HG03457 (cell line): ENCODE data around the gene SHISA9.

Experiments used
- ATAC-seq: cut with Tn5 transposase; IDR thresholded peaks from one replicate; pipeline ENCODE4 v1.9.1; 2021; ENCODE audit warnings: moderate number of reproducible peaks; ENCODE audit not compliant: unreplicated experiment

Gene SHISA9

DNA sequence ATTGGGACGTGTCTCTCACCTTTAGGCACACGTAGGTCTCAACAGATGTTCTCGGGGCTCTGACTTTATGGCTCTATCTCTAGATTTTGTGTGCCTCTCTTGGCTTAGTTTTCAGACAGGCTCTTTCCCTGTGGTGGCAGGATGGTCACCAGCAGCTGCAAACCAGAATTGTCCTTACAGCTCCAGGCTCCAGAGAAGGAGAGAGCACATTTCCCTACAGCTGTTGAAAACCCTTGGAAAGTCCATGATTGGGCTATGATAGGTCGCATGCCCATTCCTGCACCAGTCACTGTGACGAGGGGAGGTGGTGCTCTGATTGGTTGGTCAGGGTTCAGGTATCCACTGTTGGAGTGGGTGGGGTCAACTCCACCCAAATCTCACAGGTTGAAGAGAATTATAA lies 41.5 kb downstream of the SHISA9 start:
- no peak for ATAC-seq

DNA sequence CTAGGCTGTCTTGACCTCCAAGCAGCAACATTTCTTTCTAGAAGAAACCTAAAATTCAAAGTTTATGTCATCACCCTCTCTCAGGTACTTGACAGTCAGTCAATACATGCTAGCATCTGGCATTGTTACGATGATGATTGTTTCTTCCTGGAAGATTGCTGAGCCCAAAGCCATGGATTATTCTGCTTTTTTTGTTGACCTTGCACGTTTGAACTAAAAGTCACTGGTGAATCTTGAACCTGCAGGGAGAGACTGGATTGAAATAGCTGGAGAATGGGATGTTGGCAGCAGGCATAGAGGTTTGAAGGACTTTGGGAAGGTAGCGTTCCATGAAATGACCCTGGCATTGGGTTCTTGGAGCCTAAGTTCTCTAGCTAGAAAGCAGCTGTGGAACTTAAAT lies 42.9 kb downstream of the SHISA9 start:
- ATAC-seq = no peak

DNA sequence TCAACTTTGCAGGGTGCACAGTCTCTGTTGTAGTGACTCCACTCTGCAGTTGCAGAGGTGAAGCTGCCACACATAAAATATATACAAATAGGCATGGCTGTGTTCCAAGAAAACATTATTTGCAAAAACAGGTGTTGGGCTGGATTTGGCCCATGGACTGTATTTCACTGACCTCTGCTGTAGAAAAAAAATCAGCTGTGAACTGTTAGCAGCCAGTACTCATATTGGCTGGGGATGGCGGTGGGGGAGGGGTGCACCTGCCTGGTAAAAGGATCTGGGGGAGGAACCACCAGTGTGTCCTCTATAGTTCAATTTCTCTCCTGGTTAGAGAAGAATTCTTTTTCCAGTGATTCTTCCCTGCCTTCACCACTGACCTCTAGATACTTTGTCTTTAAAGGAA lies 50.0 kb downstream of the SHISA9 start:
- no peak for ATAC-seq

DNA sequence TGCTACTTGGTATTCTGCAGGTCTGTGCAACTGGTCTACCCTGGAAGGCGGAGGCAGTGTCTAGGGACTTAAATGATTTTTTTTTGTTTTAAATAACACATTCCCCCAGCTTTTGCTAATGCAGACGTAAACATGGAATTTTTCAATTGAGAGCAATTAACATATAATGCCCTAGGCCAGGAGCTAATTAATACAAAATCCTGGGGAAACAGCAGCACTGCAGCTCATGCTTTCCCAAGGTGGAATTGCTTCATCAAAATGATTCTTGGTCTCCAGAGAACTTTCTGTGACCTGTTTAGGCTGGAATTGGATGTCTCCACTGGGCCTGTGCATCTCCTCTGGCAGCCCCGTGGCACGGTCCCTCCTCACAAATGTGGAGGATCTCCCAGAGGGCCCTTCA lies 50.6 kb downstream of the SHISA9 start:
- ATAC-seq = no peak

DNA sequence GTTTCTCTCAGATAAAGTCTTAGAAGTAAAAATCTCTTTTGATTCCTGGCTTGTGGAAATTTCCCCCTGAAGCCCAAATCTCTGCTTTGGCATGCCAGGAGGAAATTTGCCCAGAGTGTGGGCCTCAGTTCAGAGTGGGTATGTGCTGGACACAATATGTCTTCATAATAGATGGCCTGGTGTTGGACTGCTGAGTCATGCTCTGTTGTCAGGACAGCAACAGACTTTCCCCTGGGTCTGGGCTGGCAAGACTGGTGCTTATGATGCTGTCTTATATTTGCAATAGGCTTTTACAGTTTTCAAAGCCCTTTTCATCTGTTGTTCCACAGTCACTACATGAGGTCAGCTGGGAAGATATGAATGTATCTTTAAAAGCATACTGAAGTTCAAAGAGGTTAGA lies 57.0 kb downstream of the SHISA9 start:
- ATAC-seq = no peak

DNA sequence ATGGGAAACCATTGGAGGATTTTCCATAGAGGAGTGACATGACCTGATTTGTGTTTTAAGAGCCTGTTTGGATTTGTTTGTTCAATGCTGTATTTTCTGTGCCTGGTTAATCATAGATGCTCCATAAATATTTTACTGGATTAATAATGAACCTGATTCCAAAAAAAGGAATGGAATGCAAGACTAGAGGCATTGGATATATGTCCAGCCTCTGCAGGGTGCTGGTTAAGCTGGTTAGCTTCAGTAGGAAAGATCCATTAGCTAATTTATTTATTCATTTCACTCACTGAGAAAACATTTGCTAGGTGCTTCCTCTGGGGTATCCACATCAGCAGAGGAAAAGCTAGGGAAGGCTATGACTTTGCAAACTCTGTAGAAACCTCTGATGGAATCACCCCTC lies 57.7 kb downstream of the SHISA9 start:
- ATAC-seq = no peak

DNA sequence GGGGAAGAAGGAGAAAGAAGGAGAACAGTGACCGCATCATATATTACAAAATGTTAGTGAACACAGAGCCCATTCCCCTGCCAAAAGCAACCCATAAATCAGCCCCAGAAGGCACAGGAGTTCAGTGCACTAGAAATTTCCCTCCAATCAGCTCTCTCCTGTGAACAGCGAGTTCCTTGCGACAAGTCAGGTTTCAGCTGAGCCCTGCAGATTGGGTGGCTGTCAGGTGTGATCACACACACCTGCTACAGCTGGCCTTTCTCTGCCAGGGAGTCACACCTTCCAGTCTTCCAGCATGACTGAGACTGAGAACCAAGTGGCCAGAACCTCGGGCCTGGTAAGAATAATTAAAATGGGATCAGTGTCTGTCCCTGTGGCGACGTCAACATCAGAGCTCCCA lies 60.2 kb downstream of the SHISA9 start:
- ATAC-seq = no peak

DNA sequence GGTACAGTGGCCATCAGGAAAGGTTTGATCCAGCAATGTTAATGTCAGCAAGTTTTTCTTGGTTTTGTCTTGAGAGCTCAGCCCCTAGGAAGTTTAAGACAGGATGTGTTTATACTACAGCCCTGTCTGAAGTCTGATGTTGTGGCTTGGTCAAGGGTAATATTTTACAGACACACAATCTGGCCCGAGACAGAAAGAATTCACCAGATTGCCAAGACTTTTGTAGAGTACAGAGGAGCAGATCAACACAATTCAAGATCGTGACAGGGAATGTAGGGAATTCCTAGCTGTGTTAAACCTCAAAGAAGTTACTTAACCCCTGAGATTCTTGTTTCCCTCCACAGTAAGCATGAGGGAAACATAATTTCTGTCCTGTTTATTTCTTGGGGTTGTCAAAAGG lies 63.1 kb downstream of the SHISA9 start:
- ATAC-seq = no peak

DNA sequence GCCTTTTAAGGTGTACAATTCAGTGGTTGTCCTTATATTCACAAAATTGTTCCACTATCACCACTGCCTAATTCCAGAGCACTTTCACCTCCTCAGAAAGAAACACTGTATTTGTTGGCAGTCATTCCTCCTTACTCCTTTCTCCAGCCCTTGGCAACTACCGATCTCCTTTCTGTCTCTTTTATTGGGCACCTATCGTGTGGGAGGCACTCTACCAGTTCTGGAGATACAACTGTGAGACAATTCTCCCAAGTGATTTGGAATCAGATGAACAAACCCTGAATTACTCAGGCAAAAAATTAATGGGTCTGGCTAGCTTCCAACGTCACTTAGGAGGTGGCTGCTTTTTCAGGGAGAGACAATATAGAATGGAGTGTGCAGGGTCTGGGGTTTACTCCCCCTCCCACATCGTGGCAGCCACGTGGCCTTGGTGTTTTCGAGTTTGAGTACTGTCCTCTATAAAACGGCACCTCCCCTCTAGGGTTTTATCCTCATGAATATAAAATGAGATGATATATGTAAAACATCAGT lies 63.9 kb downstream of the SHISA9 start:
- no peak for ATAC-seq

DNA sequence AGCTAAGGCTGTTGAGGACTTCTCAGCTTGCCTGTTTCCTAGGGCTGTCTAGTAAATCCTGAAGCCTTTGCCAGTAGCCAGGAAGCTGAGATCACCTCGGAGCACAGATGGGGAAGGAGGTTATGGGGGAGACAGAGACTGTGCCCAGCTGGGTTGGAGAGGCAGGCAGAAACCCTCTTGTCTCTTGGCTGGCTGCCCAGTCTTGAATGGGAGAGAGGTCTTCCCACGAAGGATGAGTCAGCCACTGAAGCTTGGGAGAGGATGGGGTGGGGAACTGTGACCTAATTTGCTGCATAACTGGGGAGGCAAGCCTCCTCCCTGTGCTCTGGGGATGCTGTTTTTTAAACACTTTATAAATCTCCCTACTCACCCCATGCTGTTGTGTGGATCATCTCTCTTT lies 69.8 kb downstream of the SHISA9 start:
- no peak for ATAC-seq

DNA sequence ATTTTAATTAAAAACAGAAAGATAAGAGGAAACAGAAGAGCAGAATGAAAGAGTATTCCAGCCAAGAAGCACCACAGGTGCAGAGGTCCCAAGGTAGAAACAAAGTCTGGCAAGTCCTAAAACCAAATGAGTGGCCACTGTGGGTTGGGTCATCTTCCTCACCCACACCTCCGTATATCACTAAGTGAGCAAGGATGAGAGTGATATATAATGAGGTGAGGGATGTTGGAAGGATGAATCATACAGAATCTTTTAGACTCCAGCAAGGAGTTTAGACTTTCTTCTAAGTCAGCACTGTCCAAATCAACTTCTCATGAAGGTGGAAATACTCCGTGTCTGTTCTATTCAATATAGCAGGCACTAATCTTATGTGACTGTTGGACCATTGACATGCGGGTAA lies 70.8 kb downstream of the SHISA9 start:
- ATAC-seq = no peak

DNA sequence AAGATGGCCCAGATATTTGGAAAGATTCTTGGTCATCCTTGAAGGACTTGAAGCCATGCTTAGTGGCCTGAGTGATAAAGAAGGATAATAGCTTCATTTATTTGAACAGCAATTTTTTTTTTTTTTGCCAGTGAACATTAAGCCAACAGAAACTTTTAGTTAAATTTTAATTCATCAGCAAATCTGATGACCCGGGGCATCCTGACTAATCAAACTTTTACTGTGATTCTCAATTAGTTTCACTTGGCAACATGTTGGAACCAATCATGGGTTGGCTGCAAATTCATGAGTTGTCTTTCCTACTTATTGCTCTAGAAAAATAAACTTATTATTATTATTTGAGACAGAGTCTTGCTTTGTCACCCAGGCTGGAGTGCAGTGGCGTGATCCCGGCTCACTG lies 74.4 kb downstream of the SHISA9 start:
- ATAC-seq = no peak

DNA sequence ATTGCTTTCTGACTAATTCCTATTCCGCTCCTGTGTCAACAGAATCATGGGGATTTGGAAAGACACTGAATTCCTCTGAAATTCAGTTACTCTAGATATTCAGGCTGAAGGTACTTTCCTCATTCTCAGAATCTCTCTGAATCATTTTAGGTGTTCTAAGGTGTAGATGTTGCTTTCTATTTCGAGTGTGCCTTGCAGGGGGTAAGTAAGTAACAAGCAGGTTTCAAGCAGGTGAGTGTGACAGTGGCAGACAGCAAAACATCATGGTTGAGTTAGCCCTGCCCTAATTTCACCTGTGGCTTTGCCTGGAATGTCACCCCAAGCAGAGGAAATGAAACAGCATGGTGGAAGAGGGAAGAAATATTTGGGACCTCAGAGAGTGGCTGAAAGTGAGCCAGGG lies 75.1 kb downstream of the SHISA9 start:
- no peak for ATAC-seq

DNA sequence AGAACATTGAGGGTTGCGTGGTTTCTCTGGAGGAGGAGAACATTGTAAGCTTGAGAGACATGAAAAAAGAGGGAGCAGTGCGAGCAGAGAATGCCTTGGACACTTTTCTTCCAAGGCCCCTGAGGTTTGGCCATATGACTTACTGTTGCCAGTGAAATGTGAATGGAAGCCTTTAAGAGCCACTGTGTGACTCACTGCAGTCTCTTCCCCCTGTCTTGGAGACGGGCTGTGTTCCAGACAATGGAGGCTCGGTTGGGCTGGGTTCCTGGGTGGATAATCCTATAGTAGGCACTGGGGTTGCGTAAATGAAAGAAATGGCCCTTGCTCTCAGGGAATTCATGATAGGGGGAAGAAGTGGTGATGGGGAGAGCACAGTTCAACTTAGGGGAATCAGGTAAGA lies 75.5 kb downstream of the SHISA9 start:
- no peak for ATAC-seq

DNA sequence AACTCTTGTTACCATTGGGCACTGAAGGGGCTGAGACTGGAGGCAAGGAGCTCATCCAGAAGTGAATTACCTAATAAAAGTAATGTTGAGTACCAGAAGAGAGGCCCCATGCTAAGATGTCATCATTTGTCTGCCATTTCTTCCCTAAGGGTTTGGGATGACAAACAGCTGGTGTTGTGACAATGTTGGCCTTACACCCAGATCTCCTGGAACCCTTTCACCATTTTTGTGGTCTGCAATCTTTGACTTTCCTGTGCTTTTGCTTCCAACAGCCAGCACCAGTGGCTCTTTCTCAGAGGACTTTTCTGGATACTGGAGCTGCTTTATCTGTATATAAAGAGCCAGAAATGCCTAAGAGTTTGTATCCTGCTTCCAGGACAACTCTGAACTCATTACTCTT lies 84.1 kb downstream of the SHISA9 start:
- ATAC-seq = no peak

DNA sequence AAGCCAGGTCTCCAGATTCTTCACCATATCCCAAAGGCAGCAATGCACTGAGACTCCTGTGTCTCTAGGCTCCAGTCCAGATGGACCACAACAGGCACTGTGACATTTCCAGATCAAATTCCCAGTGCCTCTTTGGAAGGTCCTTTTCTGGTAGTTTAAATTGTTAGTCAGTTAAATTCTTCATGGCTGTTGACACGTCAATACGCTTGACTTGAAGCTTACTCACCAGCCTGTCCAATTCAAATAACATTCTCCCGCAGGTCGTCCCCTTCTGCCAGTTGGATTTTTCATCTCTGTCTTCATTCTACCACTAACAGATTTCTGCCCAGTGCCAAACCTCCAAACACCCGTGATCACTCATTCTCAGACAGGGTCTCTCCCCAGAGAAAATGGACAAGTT lies 86.7 kb downstream of the SHISA9 start:
- ATAC-seq = no peak

DNA sequence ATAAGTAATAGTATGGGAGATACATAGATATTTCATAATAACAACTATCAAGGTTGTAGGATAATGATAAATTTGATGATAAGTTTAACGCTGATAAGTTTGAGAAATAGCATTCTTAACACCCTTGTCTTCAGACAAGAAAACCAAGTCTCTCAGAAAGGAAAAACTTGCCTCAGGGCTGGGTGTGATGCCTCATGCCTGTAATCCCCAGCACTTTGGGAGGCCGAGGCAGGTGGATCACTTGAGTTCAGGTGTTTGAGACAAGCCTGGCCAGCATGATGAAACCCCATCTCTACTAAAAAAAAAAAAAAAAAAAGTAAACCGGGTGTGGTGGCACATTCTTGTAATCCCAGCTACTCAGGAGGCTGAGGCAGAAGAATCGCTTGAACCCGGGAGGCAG lies 90.7 kb downstream of the SHISA9 start:
- ATAC-seq = no peak

DNA sequence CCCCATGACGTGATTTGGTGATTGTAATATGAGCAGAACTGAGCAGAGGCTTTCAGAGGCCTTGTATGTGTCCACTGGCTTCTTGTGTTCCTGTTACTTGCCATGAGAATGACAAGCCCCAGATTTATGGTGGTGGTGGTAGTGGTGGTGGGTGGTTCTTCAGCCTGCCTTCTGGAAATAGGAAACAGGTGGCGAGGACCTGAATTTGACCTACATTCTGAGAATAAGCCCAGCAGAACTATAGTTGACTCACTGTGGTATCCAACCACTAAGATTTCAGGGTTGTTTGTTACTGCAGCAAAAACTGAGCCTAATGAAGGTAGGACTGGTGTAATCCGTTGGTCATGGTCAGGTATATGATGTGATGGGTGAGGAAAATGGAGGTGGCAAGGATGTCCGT lies 93.0 kb downstream of the SHISA9 start:
- ATAC-seq = no peak

DNA sequence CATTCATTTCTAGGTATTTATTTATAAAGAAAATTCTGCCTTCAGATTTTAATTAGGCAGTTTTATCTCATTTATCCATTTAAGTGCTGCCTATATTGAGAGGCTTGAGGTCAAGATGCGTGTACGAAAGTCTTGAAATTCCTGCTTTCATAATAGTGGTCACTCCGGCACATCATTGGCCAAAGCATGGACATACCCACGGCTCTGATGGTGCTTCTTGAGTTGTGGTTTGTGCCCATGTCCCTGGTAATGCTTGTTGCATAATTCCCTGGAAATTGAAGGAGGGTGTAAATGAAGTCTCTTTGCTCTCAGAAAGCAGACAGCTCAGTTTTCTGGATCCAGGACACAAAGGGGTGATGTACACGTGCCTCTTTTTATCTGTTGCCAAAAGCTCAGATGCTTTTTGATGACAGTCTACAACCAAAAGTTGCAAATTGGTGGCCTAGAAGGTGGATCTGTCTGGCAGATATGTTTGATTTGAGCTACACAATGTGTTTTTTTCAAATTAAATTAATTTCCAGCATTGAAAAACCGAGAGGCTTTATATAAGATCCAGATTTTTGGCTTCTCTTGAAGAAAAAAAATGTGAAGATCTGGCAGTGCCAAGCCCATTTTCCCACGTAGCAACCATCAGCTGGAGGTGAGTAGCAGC lies 94.4 kb downstream of the SHISA9 start:
- no peak for ATAC-seq

DNA sequence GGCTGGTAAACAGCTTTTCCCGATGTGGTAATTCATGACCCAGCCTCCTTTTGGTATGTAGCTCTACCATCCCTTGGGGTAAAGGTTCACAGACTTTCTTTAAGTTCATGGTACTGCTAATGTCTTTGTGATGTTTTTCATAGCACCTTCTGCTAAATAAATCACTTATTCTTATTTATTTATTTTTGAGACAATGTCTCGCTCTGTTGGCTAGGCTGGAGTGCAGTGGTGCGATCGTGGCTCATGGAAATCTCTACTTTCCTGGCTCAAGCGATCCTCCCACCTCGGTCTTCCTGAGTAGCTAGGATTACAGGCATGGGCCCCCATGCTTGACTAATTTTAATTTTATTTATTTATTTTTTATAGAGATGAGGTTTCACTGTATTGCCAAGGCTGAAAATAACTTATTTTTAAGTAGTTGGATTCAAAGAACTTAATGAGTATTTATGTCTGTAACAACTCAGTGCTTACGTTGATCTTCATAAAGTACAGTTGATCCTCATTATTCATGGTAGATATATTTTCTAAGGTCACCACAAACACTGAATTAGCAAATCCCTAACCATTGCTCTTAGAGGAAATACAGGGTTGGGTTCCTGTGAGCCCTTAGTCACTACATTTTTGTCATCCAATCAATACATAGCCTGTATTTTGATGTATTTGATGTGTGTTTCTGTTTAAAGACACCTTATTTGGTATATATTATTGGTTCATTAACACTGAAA lies 97.1 kb downstream of the SHISA9 start:
- no peak for ATAC-seq

DNA sequence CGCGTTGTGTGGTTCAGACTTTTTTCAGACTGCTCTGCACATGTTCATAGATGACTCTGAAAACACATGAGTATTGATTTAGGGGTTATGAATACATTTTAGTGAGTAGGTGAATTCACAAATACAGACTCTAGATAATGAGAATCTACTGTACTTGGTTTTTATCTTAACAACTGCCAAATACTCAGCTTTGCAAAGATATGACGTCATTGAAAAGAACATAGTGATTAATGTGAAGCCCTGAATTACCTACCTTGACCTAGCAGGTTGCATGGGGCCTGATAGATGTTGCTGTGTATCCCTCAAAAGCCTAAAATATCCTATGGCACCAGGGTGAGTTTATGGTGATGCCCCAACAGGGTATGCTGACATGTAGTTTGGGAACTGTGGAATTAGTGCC lies 98.0 kb downstream of the SHISA9 start:
- ATAC-seq = no peak

DNA sequence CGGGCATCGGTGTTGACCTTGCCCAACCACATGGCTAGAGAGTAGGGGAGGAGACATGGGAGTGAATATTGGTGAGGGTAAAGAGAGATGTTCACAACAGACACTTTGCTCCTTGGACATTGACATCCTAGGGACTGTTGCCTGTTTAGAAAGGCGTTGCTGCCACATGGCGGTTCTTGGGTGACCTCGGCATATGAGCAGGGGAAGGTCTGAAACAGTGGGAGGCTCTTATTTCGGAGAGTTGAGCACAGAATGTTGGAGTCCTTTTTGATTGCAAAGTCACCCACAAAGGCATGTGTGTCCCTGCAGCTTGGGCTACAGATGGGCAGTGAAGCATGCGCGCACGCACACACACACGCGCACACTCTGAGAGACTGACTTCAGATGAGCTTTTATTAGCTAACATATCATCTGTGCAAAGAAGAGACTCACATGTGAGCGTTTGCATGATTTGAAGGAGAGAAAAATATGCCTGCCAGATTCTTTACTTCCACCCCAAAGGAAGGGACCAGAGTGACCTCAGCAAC lies 104.4 kb downstream of the SHISA9 start:
- ATAC-seq = no peak
